ENCODE results near the gene SPATA9.
A peak's percentile ranks its signal among the peaks of the same experiment; 100 is the strongest.

SPATA9 gene, protein sequence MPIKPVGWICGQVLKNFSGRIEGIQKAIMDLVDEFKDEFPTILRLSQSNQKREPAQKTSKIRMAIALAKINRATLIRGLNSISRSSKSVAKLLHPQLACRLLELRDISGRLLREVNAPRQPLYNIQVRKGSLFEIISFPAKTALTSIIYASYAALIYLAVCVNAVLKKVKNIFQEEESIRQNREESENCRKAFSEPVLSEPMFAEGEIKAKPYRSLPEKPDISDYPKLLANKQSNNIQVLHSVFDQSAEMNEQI

DNA sequence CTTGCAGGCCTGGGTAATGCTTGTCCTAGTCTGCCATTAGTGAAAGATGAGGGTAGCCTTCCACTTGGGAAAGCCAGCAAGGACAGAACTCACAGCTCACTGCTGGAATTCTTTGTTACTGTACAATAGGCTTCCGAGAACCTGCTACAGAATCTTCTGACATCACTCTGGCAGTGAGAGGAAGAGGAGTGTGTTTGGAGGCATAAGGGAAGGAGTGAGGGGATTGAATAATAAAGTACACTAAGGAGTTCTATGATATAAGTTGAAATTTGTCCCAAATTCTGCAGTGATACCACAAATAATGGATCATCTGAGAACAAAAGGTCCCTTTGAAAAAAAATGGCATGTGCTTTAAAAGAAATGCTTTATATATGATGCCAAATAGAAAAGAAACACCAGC lies at the start of gene SPATA9:
Gene SPATA9, minus strand, starts transcription at position 101 of the 400 bp plus-strand sequence. CDS start 137 bp downstream, outside the sequence.
- DNase-seq = no peak

DNA sequence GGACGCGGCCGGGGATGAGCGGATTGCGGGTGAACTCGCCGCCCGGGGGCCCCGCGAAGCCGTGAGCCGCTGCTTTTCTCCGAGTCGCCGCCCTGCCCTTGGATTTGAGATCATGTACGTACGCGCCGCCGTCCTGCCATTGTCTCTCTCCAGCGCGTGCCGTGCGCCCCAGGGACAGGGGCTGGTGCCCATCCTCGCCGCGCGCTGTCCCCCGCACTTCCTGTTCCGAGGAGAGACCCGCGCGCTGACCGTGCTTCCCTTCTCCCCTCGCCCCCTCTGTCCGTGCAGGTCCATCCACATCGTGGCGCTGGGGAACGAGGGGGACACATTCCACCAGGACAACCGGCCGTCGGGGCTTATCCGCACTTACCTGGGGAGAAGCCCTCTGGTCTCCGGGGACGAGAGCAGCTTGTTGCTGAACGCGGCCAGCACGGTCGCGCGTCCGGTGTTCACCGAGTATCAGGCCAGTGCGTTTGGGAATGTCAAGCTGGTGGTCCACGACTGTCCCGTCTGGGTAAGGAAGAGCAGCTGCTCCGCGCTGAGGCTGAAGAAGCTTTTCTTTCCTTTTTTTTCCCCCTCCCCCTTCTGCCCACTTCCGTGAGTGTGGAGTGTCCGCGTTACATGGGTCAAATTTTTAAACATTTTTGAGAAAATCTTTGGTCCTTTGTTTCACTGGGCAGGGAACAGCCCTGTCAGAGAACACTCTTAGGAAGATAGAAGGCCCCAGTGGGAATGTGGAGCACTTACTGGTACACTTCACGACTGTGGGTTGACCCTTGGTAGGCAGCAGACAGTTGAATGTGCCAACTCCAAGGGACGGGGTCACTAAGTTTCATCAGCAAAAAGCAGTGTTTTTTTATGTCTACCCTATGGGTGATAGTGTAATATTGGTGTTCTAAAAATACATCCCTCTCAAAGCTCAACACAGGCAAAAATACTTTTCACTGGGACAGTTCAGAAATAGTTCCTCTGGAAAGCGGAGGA lies 49.1 kb upstream of the SPATA9 start:
- peak; percentile 31 to 51 for DNase-seq

DNA sequence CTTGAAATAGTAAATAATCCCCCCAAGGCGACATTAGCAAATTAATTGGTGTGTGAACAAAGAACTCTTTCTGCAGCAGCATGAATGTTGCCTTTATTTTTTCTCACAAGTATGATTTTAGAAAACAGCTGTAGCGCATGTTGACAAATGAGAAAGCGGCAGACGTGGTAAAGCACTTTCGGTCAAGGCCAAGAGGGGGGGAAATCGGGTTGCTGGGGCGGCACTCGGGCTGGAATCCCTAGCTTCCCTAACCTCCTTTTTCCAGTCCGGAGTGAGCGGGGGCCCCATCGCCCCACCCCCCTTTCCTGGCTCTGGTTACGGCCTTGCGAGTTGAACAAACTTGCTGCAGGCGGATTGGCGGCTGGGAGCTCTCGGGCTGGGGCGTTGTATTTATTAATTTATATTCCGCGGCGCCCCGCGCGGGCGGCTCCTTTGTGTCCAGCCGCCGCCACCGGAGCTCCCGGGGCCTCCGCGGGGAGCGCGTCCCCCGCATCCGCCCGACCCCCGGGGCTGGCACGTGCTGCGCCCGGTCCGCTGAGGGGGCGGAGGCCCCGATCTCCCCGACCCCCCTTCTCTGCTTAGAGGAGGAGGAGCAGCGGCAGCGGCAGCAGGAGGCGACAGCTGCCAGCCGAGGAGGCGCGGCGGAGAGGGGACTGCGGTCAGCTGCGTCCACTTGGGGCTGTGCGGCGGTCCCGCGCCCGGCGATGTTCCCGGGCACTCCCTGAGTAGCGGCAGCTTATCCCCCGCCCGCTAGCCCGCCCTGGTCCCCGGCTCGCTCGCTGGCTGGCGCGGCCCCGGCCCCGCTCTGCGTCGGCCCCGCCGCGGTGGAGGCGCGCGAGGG lies 48.2 kb upstream of the SPATA9 start, which contains the start of gene RHOBTB3:
Gene RHOBTB3, plus strand, starts transcription at position 607 of the 841 bp plus-strand sequence. CDS start 347 bp downstream, outside the sequence.
- DNase-seq = peak; percentile 84 to 91

DNA sequence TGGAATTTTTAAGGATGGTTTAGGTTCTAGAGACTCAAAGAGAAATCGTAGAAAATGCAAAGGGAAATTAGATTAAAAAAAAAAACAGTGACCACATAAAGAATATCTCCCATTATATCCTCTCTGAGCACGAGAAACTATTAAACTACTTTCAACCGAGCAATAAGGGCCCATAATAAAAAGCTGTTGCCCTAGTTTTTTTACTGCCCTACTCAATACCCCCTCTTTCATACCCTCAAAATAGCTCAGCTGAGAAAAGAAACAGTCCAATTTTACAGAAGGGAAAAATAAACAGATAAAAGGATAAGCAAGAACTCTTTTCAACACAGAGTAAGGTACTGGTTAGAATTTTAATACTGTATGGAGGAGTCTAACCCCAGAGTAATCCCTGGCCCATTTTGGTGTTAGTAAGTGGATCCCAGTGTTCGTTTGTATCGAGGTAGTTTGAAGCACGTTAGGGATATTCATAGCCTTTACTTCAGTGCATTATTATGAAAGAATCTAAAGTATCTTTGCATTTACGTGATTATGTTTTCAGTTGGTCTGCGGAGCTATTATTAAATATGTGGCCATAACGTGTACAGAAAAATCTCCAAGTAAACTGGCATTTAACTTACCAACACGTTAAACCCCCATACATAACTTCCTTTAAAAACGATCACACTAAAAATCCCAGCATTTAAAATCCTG lies 47.4 kb upstream of the SPATA9 start:
- DNase-seq = no peak

DNA sequence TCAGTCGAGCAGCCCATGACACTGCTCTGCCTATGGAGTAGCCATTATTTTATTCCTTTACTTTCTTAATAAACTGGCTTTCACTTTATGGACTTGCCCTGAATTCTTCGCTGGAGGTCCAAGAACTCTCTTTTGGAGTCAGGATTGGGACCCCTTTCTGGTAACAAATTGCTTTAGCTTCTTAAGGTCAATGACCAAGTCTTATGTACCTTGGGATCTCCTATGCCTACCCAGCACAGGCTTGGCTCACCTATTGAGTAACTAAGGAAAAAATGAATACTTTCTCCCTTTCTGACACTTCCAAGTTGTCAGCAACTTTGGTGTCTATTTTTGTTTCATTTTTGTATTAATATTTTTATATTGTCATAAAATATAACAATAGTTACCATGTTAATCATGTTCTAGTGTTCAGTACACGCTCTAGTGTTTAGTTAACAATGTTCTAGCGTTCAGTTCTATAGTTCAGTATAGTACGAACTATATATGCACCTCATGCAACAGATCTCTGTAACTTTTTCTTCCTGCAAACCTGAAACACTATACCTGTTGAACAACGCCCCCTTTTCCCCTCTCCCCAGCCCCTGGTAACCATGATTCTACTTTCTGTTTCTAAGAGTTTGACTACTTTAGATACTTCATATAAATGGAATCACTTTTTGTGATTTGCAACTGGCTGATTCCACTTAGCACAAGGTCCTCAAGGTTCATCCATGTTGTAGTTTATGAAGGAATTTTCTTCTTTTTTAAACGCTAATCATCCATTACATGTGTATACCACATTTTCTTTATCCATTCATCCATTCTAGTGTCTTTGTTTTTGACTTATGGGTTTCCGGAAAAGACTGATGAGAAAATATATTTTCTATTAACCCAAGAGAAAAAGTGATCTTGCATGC lies 46.6 kb upstream of the SPATA9 start:
- no peak for DNase-seq

DNA sequence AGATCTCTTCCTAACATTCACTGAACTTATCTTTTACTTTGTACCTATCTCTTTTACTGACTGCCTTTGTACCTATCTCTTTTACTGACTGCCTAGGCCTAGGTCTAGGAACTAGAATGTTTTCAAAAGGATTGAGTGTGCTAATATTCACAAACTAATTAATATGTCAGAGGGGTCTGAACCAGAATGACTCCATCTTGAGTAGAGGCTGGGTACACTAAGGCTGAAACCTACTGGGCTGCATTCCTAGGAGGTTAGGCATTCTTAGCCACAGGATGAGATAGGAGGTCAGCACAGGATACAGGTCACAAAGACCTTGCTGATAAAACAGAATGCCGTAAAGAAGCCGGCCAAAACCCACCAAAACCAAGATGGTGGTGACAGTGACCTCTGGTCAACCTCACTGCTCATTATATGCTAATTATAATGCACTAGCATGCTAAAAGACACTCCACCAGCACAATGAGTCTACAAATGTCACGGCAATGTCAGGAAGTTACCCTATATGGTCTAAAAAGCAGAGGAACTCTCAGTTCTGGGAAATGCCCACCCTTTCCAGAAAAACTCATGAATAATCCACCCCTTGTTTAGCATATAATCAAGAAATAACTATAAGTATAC lies 45.8 kb upstream of the SPATA9 start:
- no peak for DNase-seq

DNA sequence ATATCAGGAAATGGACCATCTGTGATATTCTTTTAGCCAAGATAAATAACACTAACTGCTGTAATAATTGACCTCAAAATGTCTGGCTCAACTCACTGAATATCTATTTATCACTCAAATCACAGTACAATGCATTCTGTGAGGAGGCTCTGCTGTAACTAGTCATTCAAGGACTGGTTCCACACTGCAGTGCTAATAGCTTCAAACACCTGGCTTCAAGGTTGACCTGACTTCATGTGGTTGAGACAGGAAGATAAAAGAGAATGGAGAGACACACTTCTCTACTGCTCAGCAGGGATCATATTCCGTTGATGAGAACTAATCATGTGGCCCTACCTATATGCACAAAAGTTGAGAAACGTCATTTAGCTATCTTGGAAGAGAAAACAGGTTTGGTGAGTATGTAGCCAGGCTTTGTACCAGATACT lies 45.0 kb upstream of the SPATA9 start:
- peak in 1 of 2 experiments; percentile 6 for DNase-seq

DNA sequence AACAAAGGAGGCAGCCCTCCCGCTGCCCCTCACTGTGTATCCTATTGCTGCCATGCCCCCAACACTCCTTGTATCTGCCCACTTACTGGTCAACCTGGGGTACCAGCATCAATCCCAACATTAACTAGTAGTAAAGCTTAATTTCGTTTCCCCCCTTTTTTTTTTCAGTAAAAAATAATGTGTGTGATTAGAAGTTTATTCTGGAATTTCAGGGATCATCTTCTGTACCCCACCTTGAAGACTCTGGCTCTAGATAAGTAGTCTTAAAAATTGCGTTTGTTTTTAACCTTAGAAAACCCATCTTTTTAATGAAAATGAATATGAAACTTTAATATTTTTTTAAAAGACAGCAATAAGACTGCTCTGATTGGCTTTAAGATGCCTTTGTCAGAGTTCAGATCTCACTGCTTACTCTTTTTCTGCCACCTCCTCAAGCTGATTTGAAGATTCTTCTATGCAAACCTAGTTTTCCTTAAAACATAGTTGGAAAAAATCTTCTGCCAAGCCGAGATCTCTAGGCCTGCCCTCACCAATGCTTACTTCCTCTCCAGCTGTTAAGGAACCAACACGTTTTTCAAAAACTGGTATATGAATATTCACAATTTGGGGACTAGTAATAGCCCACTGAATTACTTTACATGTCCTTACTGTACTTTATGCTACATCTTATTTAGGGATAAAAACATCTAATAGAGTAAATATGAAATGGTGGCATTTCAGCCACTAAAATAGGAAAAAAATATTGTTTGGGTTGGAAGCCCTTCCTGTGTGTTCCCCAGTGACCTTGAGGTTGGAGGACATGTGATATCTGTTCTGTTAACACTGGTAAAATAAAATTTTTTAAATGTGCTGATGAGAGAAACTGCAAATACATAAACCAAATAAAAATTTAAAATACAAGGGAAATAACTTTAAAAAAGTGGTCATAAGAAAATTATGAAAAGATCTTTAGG lies 44.3 kb upstream of the SPATA9 start:
- DNase-seq = no peak

DNA sequence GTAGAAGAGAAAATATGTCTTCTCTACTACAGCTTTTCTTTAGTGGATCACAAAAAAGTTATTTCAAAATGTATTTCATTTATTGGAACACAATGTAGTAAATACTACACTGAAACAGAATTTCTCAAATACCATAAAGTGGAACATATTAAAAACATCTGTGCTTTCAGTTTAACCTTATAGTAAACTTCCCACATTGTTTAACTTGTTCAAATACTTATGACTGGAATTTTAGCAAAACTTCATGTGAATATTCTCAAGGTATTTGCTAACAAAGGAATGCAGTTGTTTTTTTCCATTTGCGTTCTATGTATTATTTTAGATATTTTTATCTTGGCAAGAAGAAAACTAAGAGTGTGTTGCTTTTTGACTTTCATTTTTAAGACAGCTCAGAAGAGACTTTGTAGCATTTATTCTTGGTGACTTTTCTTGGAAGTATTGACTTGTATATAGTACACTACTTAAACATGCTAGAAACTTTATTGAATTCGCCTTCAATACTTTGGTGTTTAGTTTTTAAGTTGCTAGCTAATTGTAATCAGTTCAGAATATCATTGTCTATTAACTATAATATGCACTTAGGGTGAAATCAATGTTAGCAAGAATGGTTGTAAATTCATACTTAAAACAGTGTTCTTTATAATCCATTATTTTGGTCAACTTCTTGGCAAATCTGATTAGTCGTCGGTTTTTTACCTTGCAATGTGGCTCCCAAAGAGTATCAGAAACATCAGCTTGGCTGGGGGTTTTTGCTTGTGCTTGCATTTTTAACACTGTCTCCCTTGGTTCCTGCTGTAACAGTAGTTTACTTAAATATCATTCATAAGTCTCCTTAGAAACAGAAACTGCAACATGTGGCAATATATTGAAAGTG lies 43.4 kb upstream of the SPATA9 start:
- DNase-seq = no peak

DNA sequence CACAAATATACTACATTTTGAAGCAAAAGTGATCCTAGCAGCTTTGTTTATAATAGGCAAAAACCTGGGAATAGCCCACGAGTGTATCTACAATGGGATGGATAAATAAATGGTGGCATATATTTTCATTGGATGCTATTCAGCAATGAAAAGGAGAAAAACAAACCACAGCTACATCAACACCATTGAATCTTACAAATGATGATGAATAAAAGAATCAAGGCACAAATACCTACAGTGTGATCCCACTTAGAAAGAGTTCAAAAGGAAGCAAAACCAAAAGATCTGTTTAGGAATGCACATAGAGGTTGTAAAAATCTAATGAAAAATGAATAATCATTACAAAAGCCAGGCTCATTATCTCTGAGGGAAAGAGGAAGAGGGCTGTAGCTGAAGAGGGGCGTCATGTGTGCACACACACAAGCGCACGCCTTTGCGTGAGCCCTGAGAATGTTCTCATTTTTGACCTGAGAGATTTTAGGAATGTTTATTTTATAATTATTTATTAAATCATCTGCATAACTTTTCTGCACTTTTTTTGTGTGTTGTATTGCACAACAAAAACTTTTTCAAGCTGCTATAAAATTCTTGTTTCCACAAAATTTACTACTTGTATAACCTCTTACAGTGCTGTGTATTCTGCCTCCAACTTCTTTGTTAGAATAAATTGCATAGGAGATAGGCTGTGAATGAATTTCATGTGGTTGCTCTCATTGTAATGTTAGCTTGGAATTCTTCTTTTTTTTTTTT lies 42.5 kb upstream of the SPATA9 start:
- no peak for DNase-seq

DNA sequence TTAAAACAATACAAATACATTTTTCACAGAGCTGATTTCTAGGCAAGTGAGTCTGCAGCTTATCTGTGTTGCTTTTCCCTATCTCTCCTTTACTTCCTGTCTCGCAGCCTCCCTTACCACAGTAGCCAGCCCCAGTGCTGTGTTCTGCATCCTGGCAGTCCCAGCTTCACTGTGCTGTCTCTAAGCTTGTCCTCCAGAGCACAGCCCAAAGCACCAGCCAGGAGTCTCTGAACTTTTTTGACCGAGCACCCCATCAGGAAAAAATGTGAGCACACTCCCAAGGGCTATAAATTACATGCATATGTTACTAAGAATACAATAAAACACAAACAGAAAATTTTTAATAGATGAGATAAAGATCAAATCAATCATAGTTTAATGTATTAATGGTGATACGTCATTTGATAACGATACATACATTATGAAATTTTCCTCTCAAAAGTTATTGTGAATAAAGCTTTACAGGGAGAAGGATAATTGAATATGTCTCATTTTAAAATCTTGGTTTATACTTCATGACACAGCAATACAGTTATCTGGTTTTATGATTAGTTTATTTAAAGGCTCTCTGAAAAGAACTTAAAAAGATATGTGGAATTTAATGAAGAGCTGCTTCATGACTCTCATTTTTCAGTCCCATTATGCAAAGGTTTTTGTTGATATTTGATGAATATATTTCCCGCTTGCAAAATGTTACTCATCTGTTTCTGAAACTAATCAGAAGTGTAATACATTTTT lies 41.0 kb upstream of the SPATA9 start:
- no peak for DNase-seq

DNA sequence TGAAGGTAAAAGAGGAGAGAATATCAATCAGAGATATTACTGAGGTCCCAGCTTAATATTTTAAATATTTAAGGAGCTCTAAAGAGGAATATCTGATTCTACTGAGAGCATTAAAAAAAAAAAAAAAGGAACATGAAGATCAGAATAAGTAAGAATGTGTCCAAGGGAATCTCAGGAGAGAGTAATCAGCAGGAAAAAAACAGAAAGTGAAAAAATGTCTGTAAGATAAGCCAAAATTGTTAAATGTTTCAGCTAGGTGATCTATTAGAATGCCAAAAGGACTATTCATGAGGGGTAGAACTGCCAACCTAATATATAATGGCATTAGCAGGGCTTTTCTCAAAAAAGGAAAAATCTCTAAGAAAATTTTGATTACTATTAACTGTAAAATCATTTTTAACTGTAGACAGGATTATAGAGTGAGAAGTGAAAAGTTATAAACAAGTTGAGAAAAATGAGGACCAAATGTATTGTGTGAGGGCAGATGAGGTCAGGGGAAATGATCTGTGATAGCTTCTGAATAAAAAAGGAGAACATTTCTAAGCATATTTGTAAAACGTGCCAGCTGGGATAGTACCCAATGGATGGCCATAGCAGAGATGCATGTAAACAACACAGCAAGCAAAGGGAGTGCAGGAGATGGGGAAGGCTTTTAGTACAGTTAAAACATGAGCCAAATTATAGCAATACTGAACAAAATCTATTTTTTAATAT lies 38.9 kb upstream of the SPATA9 start:
- no peak for DNase-seq

DNA sequence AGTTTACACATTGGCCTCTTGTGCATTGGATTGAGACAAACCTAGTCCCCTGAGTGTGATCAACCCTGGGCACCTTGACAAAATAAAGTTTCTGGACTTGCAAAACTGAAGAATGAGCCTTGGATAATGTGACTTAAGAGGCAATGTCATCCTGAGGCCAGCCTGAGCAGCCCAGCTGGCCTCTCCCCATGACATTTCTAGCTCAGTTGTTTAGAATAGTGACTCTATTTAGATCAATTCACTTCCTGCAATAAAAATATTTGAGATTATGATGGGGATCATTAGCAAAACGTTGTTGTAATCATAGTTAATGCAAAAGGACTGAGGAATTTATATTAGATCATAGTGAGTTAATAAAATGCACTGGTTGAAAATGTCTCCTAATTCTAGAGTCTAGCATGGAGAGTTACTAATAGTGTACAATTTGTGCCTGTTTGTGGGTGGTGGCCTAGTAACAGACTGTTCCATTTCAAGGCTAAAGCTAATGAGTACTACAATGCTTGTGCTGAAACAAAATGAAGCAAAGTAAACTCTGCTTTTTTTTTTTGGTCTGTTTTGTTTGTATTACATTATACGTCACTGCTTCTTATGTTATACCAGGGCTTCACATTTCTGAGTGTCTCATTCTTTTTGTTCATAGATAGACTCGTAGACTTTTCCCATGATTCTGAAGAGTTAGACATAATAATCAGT lies 37.4 kb upstream of the SPATA9 start:
- DNase-seq = no peak

DNA sequence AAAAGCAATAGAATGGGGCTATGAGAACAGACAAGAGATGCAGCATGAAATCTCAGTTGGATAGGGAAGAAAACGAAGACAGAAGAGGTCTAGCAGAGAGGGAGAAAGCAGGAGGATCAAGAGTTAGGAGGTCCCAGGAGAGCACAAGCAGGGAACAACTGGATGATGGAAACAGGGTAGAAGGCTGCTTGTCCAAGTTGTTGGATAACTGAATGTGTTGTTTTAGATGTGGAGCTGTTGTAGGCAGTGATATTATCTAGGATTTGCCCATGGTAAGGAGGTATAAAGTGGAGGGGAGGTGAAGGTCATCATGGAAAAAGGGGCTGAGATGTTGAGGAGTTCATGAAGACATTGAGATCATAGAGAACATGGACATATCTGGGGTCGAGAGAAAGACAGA lies 35.9 kb upstream of the SPATA9 start:
- DNase-seq = no peak

DNA sequence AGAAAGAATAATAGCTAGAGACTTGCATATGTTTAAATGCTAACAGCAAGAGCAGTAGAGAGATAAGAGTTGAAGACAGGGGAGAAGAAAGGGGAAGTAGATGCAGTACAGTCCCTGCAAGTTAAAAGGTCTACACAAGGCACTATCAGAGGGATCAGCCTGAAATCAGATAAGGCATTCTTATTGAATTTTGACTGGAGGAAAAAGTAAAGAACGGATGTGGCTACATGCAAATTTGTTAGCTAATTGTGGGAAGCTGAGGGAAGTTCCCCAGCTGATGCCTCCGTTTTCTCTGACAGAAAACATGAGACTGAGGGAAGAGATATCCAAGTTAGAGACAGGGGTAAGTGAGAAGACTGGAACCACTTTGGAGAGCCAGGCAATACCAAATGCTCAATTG lies 35.4 kb upstream of the SPATA9 start:
- DNase-seq = no peak

DNA sequence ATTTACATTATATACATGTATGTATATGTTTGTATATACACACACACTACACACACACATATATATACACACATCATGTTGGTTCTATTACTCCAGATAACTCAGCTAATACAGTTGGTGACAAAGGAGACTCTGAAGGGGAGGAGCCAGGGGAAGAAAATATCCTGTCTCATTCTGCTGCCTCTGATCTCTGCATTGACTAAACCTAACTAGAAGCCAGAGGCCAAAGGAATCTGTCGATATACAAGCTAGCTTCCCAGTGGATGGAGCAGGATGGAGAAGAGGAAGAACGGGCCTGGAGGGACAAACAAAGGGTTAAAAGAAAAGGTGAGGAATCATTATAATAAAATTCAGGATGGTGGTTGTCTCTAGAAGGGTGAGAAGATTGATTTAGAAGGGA lies 34.6 kb upstream of the SPATA9 start:
- no peak for DNase-seq
